GM19099 (cell line): ENCODE data around the gene CDHR4.

Experiments used
- POLR2A ChIP-seq: IDR thresholded peaks from 3 replicates; pipeline ENCODE4 v1.6.1; 2011; ENCODE audit warnings: low read depth; ENCODE audit not compliant: insufficient read length; ENCODE audit errors: extremely low read depth

Gene CDHR4

DNA sequence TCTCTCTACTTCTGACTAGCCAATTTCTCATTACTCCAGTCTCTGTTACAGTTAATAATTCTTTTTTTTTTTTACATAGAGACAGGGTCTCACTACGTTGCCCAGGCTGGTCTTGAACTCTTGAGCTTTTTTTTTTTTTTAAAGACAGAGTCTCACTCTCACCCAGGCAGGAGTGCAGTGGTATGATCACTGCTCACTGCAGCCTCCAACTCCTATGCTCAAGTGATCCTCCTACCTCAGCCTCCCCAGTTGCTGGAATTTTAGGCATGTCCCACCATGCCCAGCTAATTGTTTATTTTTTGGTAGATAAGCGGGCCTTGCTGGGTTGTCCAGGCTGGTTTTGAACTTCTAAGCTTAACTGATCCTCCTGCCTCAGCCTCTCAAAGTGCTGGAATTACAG is 27.0 kb downstream of the CDHR4 start:
- no peak for TF ChIP-seq POLR2A

DNA sequence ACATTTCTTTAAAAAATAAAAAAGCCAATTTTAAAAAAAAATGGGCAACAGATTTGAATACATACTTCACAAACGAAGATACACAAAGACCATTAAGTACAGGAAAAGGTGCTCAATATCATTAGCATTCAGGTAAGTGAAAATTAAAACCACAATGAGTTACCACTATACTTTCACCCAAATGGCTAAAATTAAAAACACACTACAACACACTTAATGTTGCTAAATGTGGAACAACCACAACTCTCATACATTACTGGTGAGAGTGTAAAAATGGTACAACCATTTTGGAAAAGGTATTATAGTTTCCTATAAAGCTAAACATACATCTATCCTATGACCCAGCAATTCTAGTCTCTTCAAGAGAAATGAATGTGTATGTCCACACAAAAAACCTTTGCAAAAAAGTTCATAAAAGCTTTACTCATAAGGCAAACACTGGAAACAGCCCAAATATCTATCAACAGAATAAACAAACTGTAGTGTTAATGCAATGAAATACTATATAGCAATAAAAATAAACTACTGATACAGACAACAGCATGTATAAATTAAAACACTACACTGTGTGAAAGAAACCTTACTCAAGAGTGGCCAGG is 28.2 kb downstream of the CDHR4 start:
- TF ChIP-seq POLR2A = no peak

DNA sequence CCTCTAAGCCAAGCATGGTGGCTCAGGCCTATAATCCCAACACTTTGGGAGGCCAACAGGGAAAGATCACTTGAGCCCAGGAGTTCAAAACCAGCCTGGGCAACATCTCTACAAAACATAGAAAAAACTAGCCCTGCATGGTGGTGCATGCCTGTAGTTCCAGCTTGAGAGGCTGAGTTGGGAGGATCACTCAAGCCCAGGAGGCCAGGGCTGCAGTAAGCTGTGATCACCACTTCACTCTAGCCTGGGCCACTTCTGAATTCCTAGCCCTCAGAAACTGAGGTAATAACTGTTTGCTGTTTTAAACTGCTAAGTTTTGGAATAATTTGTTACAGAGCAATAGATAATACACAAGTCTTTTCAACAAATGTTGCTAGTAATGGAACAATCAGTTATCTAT is 29.7 kb downstream of the CDHR4 start:
- no peak for TF ChIP-seq POLR2A

DNA sequence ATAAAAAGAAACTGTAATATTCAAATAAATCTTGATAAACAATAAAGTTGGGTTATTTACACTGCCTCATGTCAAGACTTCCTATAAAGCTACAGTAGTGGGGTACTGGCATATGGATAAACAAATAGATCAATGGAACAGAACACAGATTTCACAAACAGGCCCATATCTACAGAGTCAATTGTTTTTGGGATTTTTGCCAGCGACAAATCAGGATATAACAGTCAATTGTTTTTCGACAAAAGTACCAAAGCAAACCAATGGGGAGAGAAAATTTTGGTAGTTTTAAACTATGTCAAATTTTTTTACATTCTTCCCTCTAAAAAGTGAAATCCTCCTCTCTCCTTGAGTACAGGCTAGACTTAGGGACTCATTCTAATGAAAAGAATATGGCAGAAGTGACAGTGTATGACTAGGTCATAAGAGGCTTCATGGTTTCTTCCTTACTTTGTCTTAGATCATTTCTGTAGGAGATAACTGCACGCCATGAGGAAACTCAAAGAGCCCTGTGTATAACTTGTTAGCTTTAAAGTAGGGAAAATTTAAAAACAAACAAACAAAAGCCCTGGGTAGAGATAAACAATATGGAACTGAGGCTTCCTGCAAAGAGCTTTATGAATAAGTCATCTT is 30.3 kb downstream of the CDHR4 start:
- TF ChIP-seq POLR2A = no peak

DNA sequence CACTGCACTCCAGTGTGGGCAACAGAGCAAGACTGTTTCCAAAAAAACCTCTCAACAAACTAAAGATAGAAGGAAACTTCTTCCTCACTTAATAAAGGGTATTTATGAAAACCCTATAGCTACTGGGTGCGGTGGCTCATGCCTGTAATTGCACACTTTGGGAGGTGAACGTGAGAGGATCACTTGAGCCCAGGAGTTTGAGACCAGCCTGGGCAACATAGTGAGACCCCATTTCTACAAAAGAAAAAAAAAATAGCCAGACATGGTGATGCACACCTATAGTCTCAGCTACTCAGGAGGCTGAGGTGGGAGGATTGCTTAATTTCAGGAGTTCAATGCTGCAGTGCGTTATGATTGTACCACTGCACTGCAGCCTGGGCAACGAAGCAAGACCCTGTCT is 35.7 kb downstream of the CDHR4 start:
- TF ChIP-seq POLR2A = no peak

DNA sequence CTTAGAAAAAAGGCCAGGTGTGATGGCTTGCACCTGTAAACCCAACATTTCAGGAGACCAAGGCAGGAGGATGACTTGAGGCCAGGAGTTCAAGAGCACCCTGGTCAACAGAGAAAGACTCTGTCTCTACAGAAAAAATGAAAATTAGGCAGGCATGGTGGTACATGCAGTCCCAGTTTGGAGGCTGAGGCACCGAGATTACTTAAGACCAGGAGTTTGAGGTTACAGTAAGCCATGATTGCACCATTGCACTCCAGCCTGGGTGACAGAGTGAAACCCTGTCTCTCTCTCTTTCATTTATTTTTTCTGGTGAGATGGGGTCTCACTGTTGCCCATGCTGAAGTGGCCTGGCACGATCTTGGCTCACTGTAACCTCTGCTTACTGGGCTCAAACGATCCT is 38.0 kb downstream of the CDHR4 start:
- no peak for TF ChIP-seq POLR2A

DNA sequence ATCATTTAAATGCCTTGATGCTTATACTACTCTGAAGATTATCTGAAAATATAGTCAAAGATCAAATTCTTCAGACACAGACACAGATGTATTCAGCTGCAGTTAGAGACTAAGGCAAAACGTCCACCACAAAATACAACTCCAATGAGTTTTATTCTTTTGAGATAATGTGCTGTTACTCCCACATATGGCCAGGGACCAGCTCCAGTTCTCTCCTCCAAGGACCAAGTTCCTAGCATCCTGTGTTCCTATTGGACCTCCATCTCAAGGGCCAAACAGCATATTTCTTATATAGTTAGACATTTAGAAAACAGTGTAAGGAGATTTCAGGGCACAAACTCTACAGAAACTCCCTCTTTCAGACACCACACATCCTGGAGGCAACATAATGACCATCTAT is 40.4 kb downstream of the CDHR4 start:
- TF ChIP-seq POLR2A = no peak

DNA sequence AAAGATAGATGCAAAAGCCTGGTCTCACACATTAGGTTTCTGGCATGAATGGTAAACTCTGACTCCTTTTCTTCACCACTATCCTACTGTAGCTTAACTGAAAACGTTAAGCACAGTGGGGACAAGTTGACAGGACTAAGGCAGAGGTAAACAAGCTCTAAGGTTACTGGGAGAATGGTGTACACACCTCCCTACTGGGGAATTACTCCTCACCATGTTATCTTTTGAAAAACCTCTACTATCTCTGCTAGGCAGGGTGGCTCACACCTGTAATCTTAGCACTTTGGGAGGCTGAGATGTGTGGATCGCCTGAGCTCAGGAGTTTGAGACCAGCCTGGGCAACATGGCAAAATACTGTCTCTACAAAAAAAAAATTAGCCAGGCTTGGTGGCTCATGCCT is 42.5 kb downstream of the CDHR4 start:
- TF ChIP-seq POLR2A = no peak

DNA sequence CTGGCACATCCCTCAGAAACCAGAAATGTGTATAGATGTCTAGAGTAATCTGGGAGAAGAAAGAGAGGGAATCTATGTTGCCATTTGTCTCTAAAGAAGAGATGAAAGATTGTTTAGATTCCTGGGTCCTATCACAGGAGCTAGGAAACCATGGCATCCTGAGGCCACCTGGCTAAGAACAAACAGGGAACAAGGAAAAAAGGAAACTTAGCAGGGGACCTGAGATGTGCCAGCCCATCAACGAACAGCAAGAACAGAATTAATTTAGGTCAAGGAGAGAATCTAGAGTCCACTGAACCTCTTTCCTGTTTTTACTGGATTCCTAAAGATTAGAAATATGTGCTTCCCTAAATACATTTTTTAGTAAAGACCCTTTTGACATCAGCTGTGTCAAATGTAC is 43.6 kb downstream of the CDHR4 start:
- TF ChIP-seq POLR2A = no peak

DNA sequence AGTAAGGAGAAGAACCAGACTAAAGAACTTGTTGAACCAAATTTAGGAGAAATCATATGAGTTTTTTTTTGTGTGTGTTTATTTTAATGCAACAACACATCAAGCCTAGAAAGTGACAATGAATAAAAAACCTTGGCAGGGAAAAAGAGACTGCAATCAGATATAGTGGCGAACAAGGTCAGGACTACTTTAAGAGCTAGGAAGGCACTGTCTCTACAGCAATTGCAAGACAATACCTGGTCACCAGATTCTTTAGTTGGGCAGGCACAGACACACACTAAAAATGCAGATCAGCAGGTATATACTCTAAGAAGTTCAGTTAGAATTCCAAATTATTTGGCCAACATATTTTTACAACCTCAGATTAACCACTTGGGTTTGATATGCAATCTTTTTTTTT is 45.1 kb downstream of the CDHR4 start:
- no peak for TF ChIP-seq POLR2A

DNA sequence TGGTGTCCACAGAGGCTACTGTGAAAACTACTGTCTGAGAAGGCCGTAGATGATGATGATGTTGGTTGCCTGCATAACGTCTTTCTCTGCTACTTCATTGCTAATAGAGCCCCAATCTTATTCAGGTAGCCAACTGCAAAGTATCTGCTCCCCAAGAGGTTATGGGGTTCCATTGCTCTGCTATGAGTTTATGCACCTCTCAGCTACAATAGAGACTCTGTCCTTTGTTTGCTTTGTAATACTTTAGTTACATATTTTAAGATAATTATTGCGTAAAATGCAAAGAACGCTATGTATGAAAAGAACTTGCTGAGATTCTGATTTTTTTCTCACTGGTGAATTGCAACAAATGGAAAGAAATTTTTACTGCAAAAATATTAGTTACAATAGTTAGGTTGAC is 48.2 kb downstream of the CDHR4 start:
- no peak for TF ChIP-seq POLR2A

DNA sequence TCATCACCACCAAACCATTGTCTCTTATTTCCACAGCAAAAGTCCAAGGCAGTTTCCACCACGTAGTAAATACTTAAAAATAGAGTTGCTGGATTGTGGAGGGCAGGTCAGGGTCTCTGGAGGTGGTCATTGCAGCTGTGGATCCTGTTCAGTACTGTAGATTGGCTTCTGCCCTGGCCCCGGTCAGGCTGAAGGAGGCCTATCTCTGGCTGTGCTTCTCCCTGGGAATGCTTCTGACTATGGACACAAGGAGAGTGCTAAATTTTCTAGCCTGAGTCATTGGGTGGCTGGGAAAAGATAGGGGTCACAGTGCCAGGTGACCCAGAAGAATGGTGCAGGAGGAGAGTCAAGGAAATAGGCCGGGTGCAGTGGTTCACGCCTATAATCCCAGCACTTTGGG is 49.6 kb downstream of the CDHR4 start:
- TF ChIP-seq POLR2A = no peak

DNA sequence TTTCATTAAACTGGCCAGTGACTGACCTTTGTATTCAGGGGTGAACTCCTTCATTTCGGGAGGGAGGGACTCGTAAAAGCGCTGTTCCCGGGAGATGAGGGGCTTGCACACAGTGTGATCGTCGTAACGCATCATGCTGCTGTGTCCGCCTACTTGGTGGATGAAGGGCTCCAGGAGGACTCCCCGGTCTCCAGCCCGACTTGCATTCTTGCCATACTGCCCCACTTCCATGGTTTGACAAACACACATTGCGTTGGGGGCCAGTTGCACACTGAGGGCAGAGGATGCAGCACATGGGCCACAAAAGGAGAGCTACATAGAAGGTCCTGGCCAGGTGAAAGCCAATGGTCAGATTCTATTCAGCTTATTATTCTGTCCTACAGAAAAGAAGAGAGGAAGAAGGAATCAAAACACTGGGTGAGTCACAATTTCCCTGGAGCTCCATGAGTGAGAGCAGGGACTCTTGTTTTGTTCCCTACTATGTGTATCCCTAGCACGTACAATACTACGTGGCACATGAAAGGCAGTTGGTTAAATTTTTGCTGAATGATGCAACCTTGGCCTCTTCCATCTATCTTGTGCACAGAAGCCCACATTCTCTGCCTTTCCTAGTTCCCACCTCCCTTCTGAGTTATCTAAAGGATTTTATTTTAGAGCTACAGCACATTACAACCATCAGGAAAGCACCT is 51.7 kb downstream of the CDHR4 start:
- no peak for TF ChIP-seq POLR2A

DNA sequence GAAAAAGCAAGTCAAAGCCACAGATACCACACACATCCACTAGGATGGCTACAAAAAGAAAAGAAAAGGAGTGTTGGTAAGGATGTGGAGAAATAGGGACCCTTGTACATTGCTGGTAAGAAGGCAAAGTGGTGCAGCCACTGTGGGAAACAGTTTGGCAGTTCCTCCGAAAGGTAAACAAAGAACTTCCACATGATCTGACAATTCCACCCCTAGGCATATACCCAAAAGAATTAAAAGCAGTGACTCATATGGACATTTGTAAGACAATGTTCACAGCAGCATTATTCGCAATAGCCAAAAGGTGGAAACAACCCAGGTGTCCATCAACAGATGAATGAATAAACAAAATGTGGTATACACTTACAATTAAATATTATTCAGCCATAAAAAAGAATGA is 53.7 kb downstream of the CDHR4 start:
- no peak for TF ChIP-seq POLR2A
